A673 (cell line): ENCODE data around the gene EPHA4.

Experiments
- CTCF ChIP-seq: fragments of 300-800, 200-600 bp; sonication (generic); conservative IDR thresholded peaks from 2 replicates; pipeline ENCODE4 v1.5.1; 2017; ENCODE audit warnings: low read depth, mild to moderate bottlenecking, antibody characterized with exemption, low read length, moderate library complexity, mixed read lengths
- EZH2 ChIP-seq: fragments of 200-600 bp; sonication (generic); IDR thresholded peaks from 2 replicates; pipeline ENCODE4 v1.6.1; 2017; ENCODE audit warnings: borderline replicate concordance, low read depth, mild to moderate bottlenecking, mixed read lengths, antibody characterized with exemption, low read length; ENCODE audit not compliant: poor library complexity, severe bottlenecking

- no peak for TF ChIP-seq EZH2
- TF ChIP-seq CTCF: no peak
Measured at GRCh38 chr2:221425891-221426290, 146.2 kb downstream of the EPHA4 start.
